Measurements from ENCODE around the gene RASL10B. TPM values are rescaled to one million over a fixed set of nuclear protein-coding genes. Genes with fewer than 3 reads are reported as not detected.
A peak's percentile ranks its signal among the peaks of the same experiment; 100 is the strongest.

The RASL10B gene
- total RNA-seq, 4 donors from 2014 or later: 4.7 to 13.8 (median 10.0) TPM

DNA sequence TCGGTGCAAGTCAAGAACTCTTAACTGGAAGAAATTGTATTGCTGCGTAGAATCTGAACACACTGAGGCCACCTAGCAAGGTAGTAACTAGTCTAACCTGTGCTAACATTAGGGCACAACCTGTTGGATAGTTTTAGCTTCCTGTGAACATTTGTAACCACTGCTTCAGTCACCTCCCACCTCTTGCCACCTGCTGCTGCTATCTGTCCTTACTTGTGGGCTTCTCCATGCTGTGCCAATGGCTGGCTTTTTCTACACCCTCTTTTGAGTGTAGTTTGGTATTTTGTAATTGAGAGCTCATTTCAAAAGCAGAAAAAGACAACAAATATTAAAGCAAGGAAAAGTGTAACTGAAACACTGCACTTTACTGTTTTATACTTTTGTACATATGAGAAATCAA lies 7.7 kb upstream of the RASL10B start:
- ATAC-seq: no peak
- in situ Hi-C loops (cut with MboI; ENCODE audit: low sequenced_read_pairs in 4 of 4) (no loop called here), intact Hi-C loops (cut with DNase I; ENCODE audit: low total_unique reads) (loop anchor here (2.0 kb wide), 1 partner anchor 19 kb away; no protein-coding TSS in a partner anchor)
- H3K36me3 ChIP-seq: peaks cover 0 to 45% of the 10 kb centered on the region in 2 donors
- no peaks in the 10 kb centered on the region for H3K9me3 ChIP-seq
- peaks cover 11 to 17% of the 10 kb centered on the region in 2 donors for H3K4me1 ChIP-seq
- TF ChIP-seq POLR2A (IDR thresholded peaks at IDR 0.05): no peak
- TF ChIP-seq, protein P1, sequence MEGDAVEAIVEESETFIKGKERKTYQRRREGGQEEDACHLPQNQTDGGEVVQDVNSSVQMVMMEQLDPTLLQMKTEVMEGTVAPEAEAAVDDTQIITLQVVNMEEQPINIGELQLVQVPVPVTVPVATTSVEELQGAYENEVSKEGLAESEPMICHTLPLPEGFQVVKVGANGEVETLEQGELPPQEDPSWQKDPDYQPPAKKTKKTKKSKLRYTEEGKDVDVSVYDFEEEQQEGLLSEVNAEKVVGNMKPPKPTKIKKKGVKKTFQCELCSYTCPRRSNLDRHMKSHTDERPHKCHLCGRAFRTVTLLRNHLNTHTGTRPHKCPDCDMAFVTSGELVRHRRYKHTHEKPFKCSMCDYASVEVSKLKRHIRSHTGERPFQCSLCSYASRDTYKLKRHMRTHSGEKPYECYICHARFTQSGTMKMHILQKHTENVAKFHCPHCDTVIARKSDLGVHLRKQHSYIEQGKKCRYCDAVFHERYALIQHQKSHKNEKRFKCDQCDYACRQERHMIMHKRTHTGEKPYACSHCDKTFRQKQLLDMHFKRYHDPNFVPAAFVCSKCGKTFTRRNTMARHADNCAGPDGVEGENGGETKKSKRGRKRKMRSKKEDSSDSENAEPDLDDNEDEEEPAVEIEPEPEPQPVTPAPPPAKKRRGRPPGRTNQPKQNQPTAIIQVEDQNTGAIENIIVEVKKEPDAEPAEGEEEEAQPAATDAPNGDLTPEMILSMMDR (IDR thresholded peaks at IDR 0.05 in 4 of 5, conservative IDR thresholded peaks at IDR 0.05 in 1 of 5): no peak
- no peak overlapping the region for H3K27ac ChIP-seq
- no peaks in the 10 kb centered on the region for H3K27me3 ChIP-seq
- no peak for DNase-seq
- H3K4me3 ChIP-seq: no peak overlapping the region

GRCh38 chr17:35725058-35725457 lies 6.4 kb upstream of the RASL10B start:
- H3K9me3 ChIP-seq: no peaks in the 10 kb centered on the region
- no peak for ATAC-seq
- H3K4me3 ChIP-seq: no peak overlapping the region
- in situ Hi-C loops (cut with MboI; ENCODE audit: low sequenced_read_pairs in 4 of 4): loop anchor here in 1 of 4 donors (25.0 kb wide), 1 partner anchor 563 kb away; no protein-coding TSS in a partner anchor
- DNase-seq: no peak
- H3K27ac ChIP-seq: no peak overlapping the region
- intact Hi-C loops (cut with DNase I; ENCODE audit: low total_unique reads): loop anchor here (2.0 kb wide), 1 partner anchor 20 kb away; no protein-coding TSS in a partner anchor
- H3K36me3 ChIP-seq: peaks cover 0 to 45% of the 10 kb centered on the region in 2 donors
- TF ChIP-seq, protein P1 (IDR thresholded peaks at IDR 0.05 in 4 of 5, conservative IDR thresholded peaks at IDR 0.05 in 1 of 5): no peak
- TF ChIP-seq POLR2A (IDR thresholded peaks at IDR 0.05): no peak
- H3K27me3 ChIP-seq: no peaks in the 10 kb centered on the region
- peaks cover 11 to 17% of the 10 kb centered on the region in 2 donors for H3K4me1 ChIP-seq

- H3K4me1 ChIP-seq: peaks cover 11 to 20% of the 10 kb centered on the region in 2 donors
- DNase-seq: no peak
- H3K27me3 ChIP-seq: no peaks in the 10 kb centered on the region
- no peak for ATAC-seq
- no peak for TF ChIP-seq POLR2A (IDR thresholded peaks at IDR 0.05)
- TF ChIP-seq, protein P1 (IDR thresholded peaks at IDR 0.05 in 4 of 5, conservative IDR thresholded peaks at IDR 0.05 in 1 of 5): no peak
- peaks cover 0 to 45% of the 10 kb centered on the region in 2 donors for H3K36me3 ChIP-seq
- H3K27ac ChIP-seq: no peak overlapping the region
- H3K4me3 ChIP-seq: no peak overlapping the region
- in situ Hi-C loops (cut with MboI; ENCODE audit: low sequenced_read_pairs in 4 of 4): loop anchor here in 1 of 4 donors (25.0 kb wide), 1 partner anchor 563 kb away; no protein-coding TSS in a partner anchor
- H3K9me3 ChIP-seq: no peaks in the 10 kb centered on the region
- intact Hi-C loops (cut with DNase I; ENCODE audit: low total_unique reads): loop anchor here (2.0 kb wide), 1 partner anchor 21 kb away; no protein-coding TSS in a partner anchor
Measured at GRCh38 chr17:35725802-35726126, 5.7 kb upstream of the RASL10B start.

- no peak for TF ChIP-seq POLR2A (IDR thresholded peaks at IDR 0.05)
- TF ChIP-seq, protein P1 (IDR thresholded peaks at IDR 0.05 in 4 of 5, conservative IDR thresholded peaks at IDR 0.05 in 1 of 5): no peak
- DNase-seq (peak in 1 of 2 donors; percentile 48), ATAC-seq (no peak)
- Histone ChIP-seq H3K9me3 (no peaks in the 10 kb centered on the region), H3K4me1 (peaks cover 17 to 25% of the 10 kb centered on the region in 2 donors), H3K4me3 (no peak overlapping the region), H3K27me3 (no peaks in the 10 kb centered on the region), H3K27ac (no peak overlapping the region), H3K36me3 (peaks cover 0 to 43% of the 10 kb centered on the region in 2 donors)
- in situ Hi-C loops (cut with MboI; ENCODE audit: low sequenced_read_pairs in 4 of 4) (loop anchor here in 1 of 4 donors (25.0 kb wide), 1 partner anchor 564 kb away; no protein-coding TSS in a partner anchor), intact Hi-C loops (cut with DNase I; ENCODE audit: low total_unique reads) (no loop called here)
Measured at GRCh38 chr17:35726127-35726952, 5.1 kb upstream of the RASL10B start.

Data from gastrocnemius medialis (tissue), 4 donors.